Stimulated activated CD4-positive, alpha-beta T cell treated with anti-CD3 and anti-CD28 coated beads, Interleukin-2, amount 100 ng/mL, for 48 hours (primary cell): ENCODE data around the gene COBL.

Source experiments
- DNase-seq, 2 donors: peaks; one replicate each; pipeline ENCODE4 v3.0.0-alpha.2; 2020

COBL gene

GRCh38 chr7:51301806-51302205 is 14.8 kb downstream of the COBL start:
- no peak for DNase-seq

- no peak for DNase-seq
Observed at GRCh38 chr7:51300762-51301674, 15.6 kb downstream of the COBL start.

GRCh38 chr7:51299391-51300133 is 17.0 kb downstream of the COBL start:
- DNase-seq = no peak

GRCh38 chr7:51298912-51299311 is 17.7 kb downstream of the COBL start:
- DNase-seq = no peak

- no peak for DNase-seq
Observed at GRCh38 chr7:51297986-51298385, 18.6 kb downstream of the COBL start.

GRCh38 chr7:51295440-51296245 is 21.0 kb downstream of the COBL start:
- DNase-seq = no peak

GRCh38 chr7:51292596-51292995 is 24.0 kb downstream of the COBL start:
- no peak for DNase-seq

- DNase-seq = no peak
Observed at GRCh38 chr7:51290702-51291540, 25.7 kb downstream of the COBL start.

GRCh38 chr7:51290304-51290637 is 26.3 kb downstream of the COBL start:
- no peak for DNase-seq

GRCh38 chr7:51289623-51290303 is 26.8 kb downstream of the COBL start:
- DNase-seq = no peak

- DNase-seq = no peak
Observed at GRCh38 chr7:51288896-51289622, 27.6 kb downstream of the COBL start.

- no peak for DNase-seq
Observed at GRCh38 chr7:51286401-51286800, 30.2 kb downstream of the COBL start.

GRCh38 chr7:51280156-51280555 is 36.5 kb downstream of the COBL start:
- DNase-seq = no peak

GRCh38 chr7:51279391-51280023 is 37.1 kb downstream of the COBL start:
- DNase-seq = no peak

GRCh38 chr7:51278797-51279196 is 37.8 kb downstream of the COBL start:
- no peak for DNase-seq

- DNase-seq = no peak
Observed at GRCh38 chr7:51276967-51277366, 39.6 kb downstream of the COBL start.

GRCh38 chr7:51276091-51276605 is 40.5 kb downstream of the COBL start:
- no peak for DNase-seq

- DNase-seq = no peak
Observed at GRCh38 chr7:51275532-51275931, 41.1 kb downstream of the COBL start.

- DNase-seq = no peak
Observed at GRCh38 chr7:51274955-51275354, 41.7 kb downstream of the COBL start.

GRCh38 chr7:51274001-51274400 is 42.6 kb downstream of the COBL start:
- no peak for DNase-seq
